GM12874 (cell line): Measurements from ENCODE around the gene CAPN3.

Experiments used
- CTCF ChIP-seq: IDR thresholded peaks from 2 replicates; pipeline ENCODE4 v1.5.1; 2011; ENCODE audit warnings: low read depth, mild to moderate bottlenecking, control low read depth, low read length, moderate library complexity; ENCODE audit not compliant: insufficient read depth

The CAPN3 gene

GRCh38 chr15:42359249-42359648 is at the start of gene CAPN3:
CAPN3 (plus strand) TSS chr15:42359501; CDS start chr15:42359806, 305 bp downstream.
- no peak for TF ChIP-seq CTCF

GRCh38 chr15:42313463-42313862 is 45.8 kb upstream of the CAPN3 start:
- TF ChIP-seq CTCF = no peak

DNA sequence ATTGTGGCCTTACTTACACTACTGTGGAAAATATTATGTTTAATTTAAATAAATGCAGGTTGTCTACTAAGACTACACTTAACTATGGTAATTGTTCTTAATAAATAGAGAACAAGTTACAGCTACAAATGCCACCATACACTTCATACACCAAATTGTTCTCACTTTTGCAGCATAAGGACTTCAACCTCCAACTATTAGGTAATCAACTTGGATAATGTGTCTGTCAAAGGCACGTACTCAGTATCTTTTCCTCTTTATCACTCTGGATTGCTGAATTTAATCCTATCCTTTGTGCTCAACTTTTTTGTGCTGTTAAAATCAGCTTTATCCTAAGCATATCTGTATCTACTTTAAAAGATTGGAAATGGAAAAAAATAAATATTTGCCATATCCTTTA is 44.5 kb upstream of the CAPN3 start:
- TF ChIP-seq CTCF = no peak

- no peak for TF ChIP-seq CTCF
Measured at GRCh38 chr15:42315521-42315920, 43.8 kb upstream of the CAPN3 start.

- TF ChIP-seq CTCF = no peak
Measured at GRCh38 chr15:42319206-42319605, 40.1 kb upstream of the CAPN3 start.

- TF ChIP-seq CTCF = no peak
Measured at GRCh38 chr15:42324308-42324707, 35.0 kb upstream of the CAPN3 start.

DNA sequence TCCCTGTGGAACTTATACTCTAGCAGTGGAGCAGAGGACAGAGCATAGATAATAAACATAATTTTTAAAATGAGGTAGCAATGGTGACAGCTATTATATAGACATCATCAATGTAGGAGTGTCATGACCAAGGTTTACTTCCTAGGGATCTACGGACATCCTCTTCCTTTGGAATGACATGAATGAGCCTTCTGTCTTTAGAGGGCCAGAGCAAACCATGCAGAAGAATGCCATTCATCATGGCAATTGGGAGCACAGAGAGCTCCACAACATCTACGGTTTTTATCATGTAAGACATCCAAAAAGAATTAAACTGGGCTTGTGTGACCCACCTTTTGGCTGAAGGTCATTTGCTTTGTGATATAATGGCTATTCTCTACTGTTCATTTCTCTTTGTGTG is 30.1 kb upstream of the CAPN3 start:
- TF ChIP-seq CTCF = no peak

- TF ChIP-seq CTCF = no peak
Measured at GRCh38 chr15:42329992-42330391, 29.3 kb upstream of the CAPN3 start.
